ENCODE measurements around the gene RAB3IP. TPM values are rescaled to one million over a fixed set of nuclear protein-coding genes. Genes with fewer than 3 reads are reported as not detected.

The RAB3IP gene
- total RNA-seq, 2 experiments from 2014 or later, result 15.2 to 19.6 TPM

DNA sequence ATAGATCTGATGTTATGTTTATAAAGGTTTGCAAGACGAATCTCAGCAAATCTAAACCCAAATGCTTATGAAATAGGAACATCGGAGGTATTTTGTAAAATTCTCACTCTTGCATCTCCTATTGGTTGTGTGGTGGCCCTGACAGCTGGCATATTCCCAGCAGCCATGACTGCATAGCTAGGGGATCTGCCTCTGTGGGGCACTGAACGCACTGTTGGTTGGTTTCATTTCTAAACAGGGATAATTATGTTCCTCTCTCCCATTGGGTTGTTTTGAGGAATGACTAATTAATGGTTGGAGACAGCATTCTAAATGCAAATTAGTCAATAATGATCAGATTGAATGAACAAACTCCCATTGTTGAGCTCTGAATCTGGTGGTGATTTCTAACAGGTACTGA, 36.8 kb upstream of the RAB3IP start:
- Histone ChIP-seq H3K36me3 (ENCODE audit: insufficient read depth, low read length) (no peaks in the 10 kb centered on the region), H3K27me3 (ENCODE audit: control insufficient read depth in 1 of 2, insufficient read depth in 2 of 2, low read length in 2 of 2) (peaks cover 0 to 7% of the 10 kb centered on the region in 2 experiments), H3K27ac (ENCODE audit: low read depth in 1 of 2, low read length in 2 of 2) (no peak overlapping the region), H3K4me1 (ENCODE audit: insufficient read depth, low read length) (no peaks in the 10 kb centered on the region), H3K9me3 (ENCODE audit: control insufficient read depth in 1 of 2, insufficient read depth in 1 of 2, low read length in 2 of 2) (no peaks in the 10 kb centered on the region), H3K4me3 (ENCODE audit: low read length) (no peak overlapping the region)
- no peak for DNase-seq
- intact Hi-C loops (cut with DNase I, micrococcal nuclease), result no loop called here
- H3K4me3 Mint-ChIP-seq, result no peak overlapping the region
- H3K9me3 Mint-ChIP-seq, result no peaks in the 10 kb centered on the region
- TF ChIP-seq, protein P1, sequence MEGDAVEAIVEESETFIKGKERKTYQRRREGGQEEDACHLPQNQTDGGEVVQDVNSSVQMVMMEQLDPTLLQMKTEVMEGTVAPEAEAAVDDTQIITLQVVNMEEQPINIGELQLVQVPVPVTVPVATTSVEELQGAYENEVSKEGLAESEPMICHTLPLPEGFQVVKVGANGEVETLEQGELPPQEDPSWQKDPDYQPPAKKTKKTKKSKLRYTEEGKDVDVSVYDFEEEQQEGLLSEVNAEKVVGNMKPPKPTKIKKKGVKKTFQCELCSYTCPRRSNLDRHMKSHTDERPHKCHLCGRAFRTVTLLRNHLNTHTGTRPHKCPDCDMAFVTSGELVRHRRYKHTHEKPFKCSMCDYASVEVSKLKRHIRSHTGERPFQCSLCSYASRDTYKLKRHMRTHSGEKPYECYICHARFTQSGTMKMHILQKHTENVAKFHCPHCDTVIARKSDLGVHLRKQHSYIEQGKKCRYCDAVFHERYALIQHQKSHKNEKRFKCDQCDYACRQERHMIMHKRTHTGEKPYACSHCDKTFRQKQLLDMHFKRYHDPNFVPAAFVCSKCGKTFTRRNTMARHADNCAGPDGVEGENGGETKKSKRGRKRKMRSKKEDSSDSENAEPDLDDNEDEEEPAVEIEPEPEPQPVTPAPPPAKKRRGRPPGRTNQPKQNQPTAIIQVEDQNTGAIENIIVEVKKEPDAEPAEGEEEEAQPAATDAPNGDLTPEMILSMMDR (IDR thresholded peaks at IDR 0.05), result no peak
- ATAC-seq (ENCODE audit: poor library complexity), result no peak
- peaks cover 12% of the 10 kb centered on the region for H3K27me3 Mint-ChIP-seq
- POLR2A ChIA-PET, result no interaction called here
- CTCF ChIA-PET, result no interaction called here
- H3K36me3 Mint-ChIP-seq (ENCODE audit: low read depth), result no peaks in the 10 kb centered on the region
- H3K4me1 Mint-ChIP-seq (ENCODE audit: low read depth), result no peaks in the 10 kb centered on the region
- H3K27ac Mint-ChIP-seq, result no peak overlapping the region

DNA sequence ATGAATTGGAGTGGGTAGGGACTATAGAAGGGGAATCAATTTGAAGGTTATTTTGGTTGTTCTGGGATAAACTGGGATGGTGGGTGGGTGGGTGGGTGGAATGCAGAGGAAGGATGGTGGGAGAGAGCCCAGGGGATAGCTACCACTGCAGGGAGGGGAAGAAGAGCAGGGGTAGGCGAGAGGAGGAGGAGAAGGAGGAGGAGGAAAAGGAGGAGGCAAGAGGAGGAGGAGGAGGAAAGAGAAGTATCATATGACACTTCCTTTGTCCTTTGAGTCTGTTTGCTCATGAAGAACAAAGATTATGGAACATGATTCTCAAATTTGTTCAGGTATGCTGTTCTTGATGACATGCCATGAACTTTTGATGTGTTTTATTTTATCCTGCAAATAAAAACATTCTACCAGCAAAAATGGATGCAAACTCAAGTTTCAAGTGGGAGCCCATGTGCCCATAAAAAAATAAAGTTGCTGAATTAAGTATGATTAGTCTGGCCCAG, 35.5 kb upstream of the RAB3IP start:
- Histone ChIP-seq H3K27ac (ENCODE audit: low read depth in 1 of 2, low read length in 2 of 2) (no peak overlapping the region), H3K27me3 (ENCODE audit: control insufficient read depth in 1 of 2, insufficient read depth in 2 of 2, low read length in 2 of 2) (peaks cover 0 to 7% of the 10 kb centered on the region in 2 experiments), H3K9me3 (ENCODE audit: control insufficient read depth in 1 of 2, insufficient read depth in 1 of 2, low read length in 2 of 2) (no peaks in the 10 kb centered on the region), H3K36me3 (ENCODE audit: insufficient read depth, low read length) (no peaks in the 10 kb centered on the region), H3K4me3 (ENCODE audit: low read length) (no peak overlapping the region), H3K4me1 (ENCODE audit: insufficient read depth, low read length) (no peaks in the 10 kb centered on the region)
- Mint-ChIP-seq H3K9me3 (no peaks in the 10 kb centered on the region), H3K4me1 (ENCODE audit: low read depth) (no peaks in the 10 kb centered on the region), H3K27ac (no peak overlapping the region), H3K36me3 (ENCODE audit: low read depth) (no peaks in the 10 kb centered on the region), H3K27me3 (peaks cover 17% of the 10 kb centered on the region), H3K4me3 (no peak overlapping the region)
- ChIA-PET CTCF (interaction anchor here (0.7 to 1.4 kb wide), 2 partner anchors 17 to 38 kb away, joined by 3 read pairs; no protein-coding TSS in a partner anchor), POLR2A (no interaction called here)
- intact Hi-C loops (cut with DNase I, micrococcal nuclease), result no loop called here
- TF ChIP-seq, protein P1 (IDR thresholded peaks at IDR 0.05), result no peak
- DNase-seq, result no peak
- ATAC-seq (ENCODE audit: poor library complexity), result no peak

DNA sequence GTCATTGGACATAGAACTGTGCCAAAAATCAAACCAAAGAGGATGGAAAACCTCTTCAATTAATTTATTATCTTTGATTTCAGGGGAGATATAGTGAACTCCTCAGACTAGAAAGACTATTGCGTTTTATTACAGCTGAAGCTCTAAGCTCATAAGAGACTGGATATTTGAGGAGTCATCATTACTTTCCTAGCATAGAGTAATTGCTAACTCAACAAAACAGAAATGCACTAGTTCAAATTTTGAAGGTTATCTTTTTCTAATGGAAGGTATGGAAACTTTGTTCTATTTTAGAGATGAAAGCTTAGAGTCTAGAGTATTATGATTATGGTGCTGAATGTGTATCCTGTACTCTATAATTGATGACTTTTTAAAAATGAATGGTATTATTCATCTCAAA, 34.3 kb upstream of the RAB3IP start:
- peaks cover 17% of the 10 kb centered on the region for H3K27me3 Mint-ChIP-seq
- H3K27ac Mint-ChIP-seq, result no peak overlapping the region
- no peak for DNase-seq
- ATAC-seq (ENCODE audit: poor library complexity), result no peak
- intact Hi-C loops (cut with DNase I, micrococcal nuclease), result no loop called here
- H3K4me1 ChIP-seq (ENCODE audit: insufficient read depth, low read length), result no peaks in the 10 kb centered on the region
- H3K9me3 ChIP-seq (ENCODE audit: control insufficient read depth in 1 of 2, insufficient read depth in 1 of 2, low read length in 2 of 2), result no peaks in the 10 kb centered on the region
- TF ChIP-seq, protein P1 (IDR thresholded peaks at IDR 0.05), result no peak
- H3K36me3 Mint-ChIP-seq (ENCODE audit: low read depth), result no peaks in the 10 kb centered on the region
- CTCF ChIA-PET, result interaction anchor here (1.4 kb wide), 1 partner anchor 16 kb away, joined by 3 read pairs; no protein-coding TSS in a partner anchor
- POLR2A ChIA-PET, result no interaction called here
- no peak overlapping the region for H3K27ac ChIP-seq (ENCODE audit: low read depth in 1 of 2, low read length in 2 of 2)
- no peaks in the 10 kb centered on the region for H3K4me1 Mint-ChIP-seq (ENCODE audit: low read depth)
- peaks cover 0 to 7% of the 10 kb centered on the region in 2 experiments for H3K27me3 ChIP-seq (ENCODE audit: control insufficient read depth in 1 of 2, insufficient read depth in 2 of 2, low read length in 2 of 2)
- no peaks in the 10 kb centered on the region for H3K9me3 Mint-ChIP-seq
- no peaks in the 10 kb centered on the region for H3K36me3 ChIP-seq (ENCODE audit: insufficient read depth, low read length)
- H3K4me3 Mint-ChIP-seq, result no peak overlapping the region
- H3K4me3 ChIP-seq (ENCODE audit: low read length), result no peak overlapping the region
